Calu3 (cell line): Measurements from ENCODE around the gene POLR3A. TPM values are rescaled to one million over a fixed set of nuclear protein-coding genes. Genes with fewer than 3 reads are reported as not detected.

Experiments used
- BruUV-seq: library from RNA; stranded (reverse); fragments of 400-500 nt; replicated peaks from 2 replicates; lab custom pipeline; 2021; lab: Mats Ljungman, UMichigan
- CTCF ChIA-PET: fragments of 300-600 bp; sonication (Branson Sonifier 250); formaldehyde crosslinking; loops from one replicate; lab custom pipeline; 2022; ENCODE audit warnings: antibody characterized with exemption; lab: Charles Lee
- DNase-seq: peaks from one replicate; pipeline ENCODE4 v3.0.0; 2022
- H3K27ac Mint-ChIP-seq: one replicate; pipeline ENCODE4 v1.8.0; 2022; ENCODE audit warnings: mixed read lengths; ENCODE audit not compliant: unreplicated experiment
- H3K27me3 Mint-ChIP-seq: one replicate; pipeline ENCODE4 v1.8.0; 2022; ENCODE audit warnings: mixed read lengths; ENCODE audit not compliant: unreplicated experiment
- H3K36me3 Mint-ChIP-seq: one replicate; pipeline ENCODE4 v1.8.0; 2022; ENCODE audit warnings: mild to moderate bottlenecking, moderate library complexity, mixed read lengths; ENCODE audit not compliant: insufficient read depth, unreplicated experiment
- H3K4me1 Mint-ChIP-seq: one replicate; pipeline ENCODE4 v1.8.0; 2022; ENCODE audit warnings: mild to moderate bottlenecking, low read depth, mixed read lengths; ENCODE audit not compliant: unreplicated experiment
- H3K4me3 Mint-ChIP-seq: one replicate; pipeline ENCODE4 v1.8.0; 2022; ENCODE audit warnings: mild to moderate bottlenecking, low read depth, moderate library complexity, mixed read lengths; ENCODE audit not compliant: unreplicated experiment
- H3K9me3 Mint-ChIP-seq: one replicate; pipeline ENCODE4 v1.8.0; 2022; ENCODE audit warnings: low read depth, mixed read lengths; ENCODE audit not compliant: unreplicated experiment
- CTCF ChIP-seq: fragments of 200-600 bp; IDR thresholded peaks from one replicate; pipeline ENCODE4 v1.8.0; 2022; ENCODE audit warnings: antibody characterized with exemption; ENCODE audit not compliant: unreplicated experiment
- intact Hi-C: fragments of 100-400 bp; cut with micrococcal nuclease; formaldehyde crosslinking; loops from one replicate; pipeline ENCODE4 v1.10.0; 2022; ENCODE audit not compliant: unreplicated experiment
- total RNA-seq: library from RNA; stranded (reverse); gene quantifications from 2 replicates; pipeline ENCODE4 v1.2.3, GENCODE V29; 2022

The POLR3A gene
- total RNA-seq, 1 experiment from 2014 or later: 26.6 TPM

GRCh38 chr10:77955136-77955535, 74.2 kb downstream of the POLR3A start:
- Mint-ChIP-seq H3K4me1 (peaks cover 3% of the 10 kb centered on the region), H3K9me3 (peaks cover 3% of the 10 kb centered on the region), H3K27me3 (no peaks in the 10 kb centered on the region), H3K36me3 (no peaks in the 10 kb centered on the region), H3K4me3 (no peak overlapping the region), H3K27ac (no peak overlapping the region)
- intact Hi-C loops: no loop called here
- CTCF ChIA-PET: interaction anchor here (0.6 kb wide), 1 partner anchor 1341 kb away, joined by 3 read pairs; no protein-coding TSS in a partner anchor
- no peak for DNase-seq
- BruUV-seq: no TSS peak
- no peak for TF ChIP-seq CTCF

DNA sequence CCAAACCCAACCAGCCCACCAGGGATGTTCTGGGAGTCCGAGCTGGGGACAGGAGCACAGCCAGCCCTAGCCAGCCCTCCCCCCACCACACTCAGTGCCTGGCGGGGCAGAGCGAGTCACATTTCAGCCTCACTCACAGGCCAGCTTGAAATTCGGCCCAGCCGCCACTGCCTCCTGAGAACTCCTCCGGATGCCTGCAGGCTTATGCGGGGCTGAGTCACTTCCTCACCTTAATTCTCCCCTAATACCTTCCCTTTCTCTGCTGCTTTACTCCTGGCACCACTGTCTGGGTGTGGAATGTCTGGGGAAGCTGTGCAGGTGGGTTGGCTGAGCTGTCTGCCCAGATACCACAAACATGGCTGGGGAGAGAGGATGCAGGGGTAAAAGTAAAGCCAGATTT, 80.1 kb downstream of the POLR3A start:
- no TSS peak for BruUV-seq
- CTCF ChIA-PET: interaction anchor here (0.6 to 1.3 kb wide), 7 partner anchors 14 to 1208 kb away, joined by 3 to 7 read pairs (median 3); partner anchors contain the start of gene DLG5
- intact Hi-C loops: loop anchor here (5.0 kb wide), 1 partner anchor 102 kb away; no protein-coding TSS in a partner anchor

DNA sequence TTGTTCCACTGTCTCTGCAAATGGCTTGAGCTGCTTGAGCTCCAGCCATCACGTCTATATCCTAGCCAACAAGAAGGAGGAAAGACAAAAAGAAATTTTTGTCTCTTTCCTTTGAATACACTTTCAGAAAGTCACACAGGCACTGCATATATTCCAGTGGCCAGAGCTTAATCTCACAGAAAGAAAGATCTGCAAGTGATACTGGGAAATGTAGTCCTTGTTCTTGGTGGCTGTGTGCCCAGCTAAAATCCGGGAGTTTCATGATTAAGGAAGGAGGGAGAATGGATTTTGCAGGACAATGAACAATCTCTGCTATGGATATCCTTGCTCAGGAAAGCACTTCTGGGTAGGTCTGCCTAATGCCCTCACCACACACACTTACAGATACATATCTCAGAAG, 83.2 kb downstream of the POLR3A start:
- no peaks in the 10 kb centered on the region for H3K27me3 Mint-ChIP-seq
- no peaks in the 10 kb centered on the region for H3K9me3 Mint-ChIP-seq
- peaks cover 47% of the 10 kb centered on the region for H3K4me1 Mint-ChIP-seq
- no peak for TF ChIP-seq CTCF
- intact Hi-C loops: loop anchor here (5.0 kb wide), 1 partner anchor 99 kb away; no protein-coding TSS in a partner anchor
- peaks cover 21% of the 10 kb centered on the region for H3K36me3 Mint-ChIP-seq
- no peak overlapping the region for H3K4me3 Mint-ChIP-seq
- no peak overlapping the region for H3K27ac Mint-ChIP-seq
- BruUV-seq: no TSS peak
- CTCF ChIA-PET: interaction anchor here (0.5 to 1.1 kb wide), 3 partner anchors 11 to 35 kb away, joined by 3 to 4 read pairs (median 3); no protein-coding TSS in a partner anchor
- DNase-seq: no peak

More for the DNA sequence above, 80.1 kb downstream of the POLR3A start:
- peaks cover 3% of the 10 kb centered on the region for H3K9me3 Mint-ChIP-seq
- H3K4me1 Mint-ChIP-seq: peaks cover 34% of the 10 kb centered on the region
- no peak for TF ChIP-seq CTCF
- no peak overlapping the region for H3K4me3 Mint-ChIP-seq
- no peaks in the 10 kb centered on the region for H3K27me3 Mint-ChIP-seq
- peak overlapping the region; percentile 51 for H3K27ac Mint-ChIP-seq
- H3K36me3 Mint-ChIP-seq: peaks cover 14% of the 10 kb centered on the region
- DNase-seq: peak; percentile 87

DNA sequence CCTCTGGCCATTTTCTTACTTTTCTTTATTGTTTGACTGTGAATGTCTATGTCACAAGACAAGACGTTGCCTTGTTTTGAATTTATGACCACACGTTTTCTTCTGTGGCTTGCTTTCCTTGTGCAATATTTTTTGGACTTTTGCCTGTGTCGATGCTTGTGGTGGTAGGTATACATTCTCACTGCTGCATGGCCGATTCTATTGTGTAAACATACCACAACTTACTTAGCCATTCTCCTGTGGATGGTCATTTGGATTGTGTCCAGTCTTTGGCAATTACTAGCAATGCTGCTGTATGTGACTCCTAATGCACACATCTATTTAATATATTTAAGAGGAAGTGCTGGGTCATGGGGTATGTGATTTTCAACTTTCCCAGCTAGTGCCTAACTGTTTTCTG, 84.8 kb downstream of the POLR3A start:
- no TSS peak for BruUV-seq
- Mint-ChIP-seq H3K27ac (peak overlapping the region; percentile 74), H3K36me3 (peaks cover 21% of the 10 kb centered on the region), H3K27me3 (no peaks in the 10 kb centered on the region), H3K4me1 (peaks cover 38% of the 10 kb centered on the region), H3K4me3 (peak overlapping the region; percentile 8), H3K9me3 (no peaks in the 10 kb centered on the region)
- DNase-seq: peak; percentile 35
- CTCF ChIA-PET: no interaction called here
- intact Hi-C loops: no loop called here
- TF ChIP-seq CTCF: no peak
